SK-N-SH treated with all-trans-retinoic acid at 6 μM for 48 hours (cell line): ENCODE measurements around the gene RNF213.

Experiments
- ATAC-seq: fragments of 200-7000 bp; cut with Tn5 transposase; 3 replicates; pipeline ENCODE4 v1.9.1; 2020; ENCODE audit warnings: mild to moderate bottlenecking, moderate library complexity
- BACH2 ChIP-seq: fragments of 250-450 bp; sonication (Bioruptor Pico); IDR thresholded peaks from 2 replicates; pipeline ENCODE4 v1.9.0; 2021; ENCODE audit warnings: mild to moderate bottlenecking, borderline replicate concordance
- CSDC2 ChIP-seq: fragments of 250-450 bp; sonication (Bioruptor Pico); IDR thresholded peaks from 2 replicates; pipeline ENCODE4 v1.5.0; 2020; ENCODE audit warnings: mild to moderate bottlenecking, moderate library complexity
- ESRRG ChIP-seq: fragments of 250-450 bp; sonication (Bioruptor Pico); IDR thresholded peaks from 2 replicates; pipeline ENCODE4 v1.6.1; 2021; ENCODE audit warnings: mild to moderate bottlenecking
- ISL1 ChIP-seq: fragments of 250-450 bp; sonication (Bioruptor Pico); IDR thresholded peaks from 2 replicates; pipeline ENCODE4 v2.1.2; 2022; ENCODE audit warnings: mild to moderate bottlenecking, moderate library complexity
- OSR1 ChIP-seq: fragments of 250-450 bp; sonication (Bioruptor Pico); IDR thresholded peaks from 2 replicates; pipeline ENCODE4 v1.8.0; 2022; ENCODE audit warnings: moderate library complexity, mild to moderate bottlenecking, inconsistent platforms
- PPARA ChIP-seq: fragments of 250-450 bp; sonication (Bioruptor Pico); IDR thresholded peaks from 2 replicates; pipeline ENCODE4 v1.5.0; 2020; ENCODE audit warnings: mild to moderate bottlenecking, borderline replicate concordance
- RARB ChIP-seq: fragments of 250-450 bp; sonication (Bioruptor Pico); IDR thresholded peaks from 2 replicates; pipeline ENCODE4 v1.8.0; 2021; ENCODE audit warnings: mild to moderate bottlenecking, moderate library complexity
- SNAI2 ChIP-seq: fragments of 250-450 bp; sonication (Bioruptor Pico); IDR thresholded peaks from 2 replicates; pipeline ENCODE4 v1.5.0; 2020; ENCODE audit warnings: mild to moderate bottlenecking, moderate library complexity
- TCF4 ChIP-seq: fragments of 250-450 bp; sonication (Bioruptor Pico); IDR thresholded peaks from 2 replicates; pipeline ENCODE4 v1.8.0; 2021; ENCODE audit warnings: mild to moderate bottlenecking, moderate library complexity, borderline replicate concordance
- TOX ChIP-seq: fragments of 250-450 bp; sonication (Bioruptor Pico); IDR thresholded peaks from 2 replicates; pipeline ENCODE4 v1.8.0; 2021; ENCODE audit warnings: mild to moderate bottlenecking, moderate library complexity, borderline replicate concordance
- ZC3H10 ChIP-seq: fragments of 250-450 bp; sonication (Bioruptor Pico); IDR thresholded peaks from 2 replicates; pipeline ENCODE4 v1.5.1; 2021; ENCODE audit warnings: mild to moderate bottlenecking, moderate library complexity
- ZFP3 ChIP-seq: fragments of 250-450 bp; sonication (Bioruptor Pico); IDR thresholded peaks from 2 replicates; pipeline ENCODE4 v1.5.0; 2020; ENCODE audit warnings: mild to moderate bottlenecking, moderate library complexity
- ZFP30 ChIP-seq: fragments of 450-650 bp; formaldehyde crosslinking; IDR thresholded peaks from 2 replicates; pipeline ENCODE4 v1.5.0; 2022; ENCODE audit warnings: mild to moderate bottlenecking, moderate library complexity
- ZNF565 ChIP-seq: fragments of 450-650 bp; formaldehyde crosslinking; conservative IDR thresholded peaks from 2 replicates; pipeline ENCODE4 v1.5.0; 2020; ENCODE audit warnings: low read depth, mild to moderate bottlenecking, moderate library complexity
- ZNF70 ChIP-seq: fragments of 450-650 bp; formaldehyde crosslinking; IDR thresholded peaks from 2 replicates; pipeline ENCODE4 v1.5.0; 2020; ENCODE audit warnings: mild to moderate bottlenecking, moderate library complexity
- TF ChIP-seq, protein P1 (sequence below): fragments of 250-450 bp; sonication (Bioruptor Pico); IDR thresholded peaks from 2 replicates; pipeline ENCODE4 v1.5.1; 2021; ENCODE audit warnings: mild to moderate bottlenecking, moderate library complexity
- TF ChIP-seq, protein P2 (sequence below): fragments of 250-450 bp; sonication (Bioruptor Pico); IDR thresholded peaks from 2 replicates; pipeline ENCODE4 v1.5.0; 2020; ENCODE audit warnings: mild to moderate bottlenecking, moderate library complexity
- TF ChIP-seq, protein P3 (sequence below): fragments of 250-450 bp; sonication (Bioruptor Pico); IDR thresholded peaks from 2 replicates; pipeline ENCODE4 v1.8.0; 2021; ENCODE audit warnings: low read depth, mild to moderate bottlenecking, moderate library complexity, borderline replicate concordance
- TF ChIP-seq, protein P4 (sequence below): fragments of 250-450 bp; sonication (Bioruptor Pico); IDR thresholded peaks from 2 replicates; pipeline ENCODE4 v1.8.0; 2020; ENCODE audit warnings: mild to moderate bottlenecking, moderate library complexity, borderline replicate concordance
- TF ChIP-seq, protein P5 (sequence below): fragments of 250-450 bp; sonication (Bioruptor Pico); IDR thresholded peaks from 2 replicates; pipeline ENCODE4 v1.5.1; 2020; ENCODE audit warnings: low read depth, mild to moderate bottlenecking, moderate library complexity

RNF213 gene

DNA sequence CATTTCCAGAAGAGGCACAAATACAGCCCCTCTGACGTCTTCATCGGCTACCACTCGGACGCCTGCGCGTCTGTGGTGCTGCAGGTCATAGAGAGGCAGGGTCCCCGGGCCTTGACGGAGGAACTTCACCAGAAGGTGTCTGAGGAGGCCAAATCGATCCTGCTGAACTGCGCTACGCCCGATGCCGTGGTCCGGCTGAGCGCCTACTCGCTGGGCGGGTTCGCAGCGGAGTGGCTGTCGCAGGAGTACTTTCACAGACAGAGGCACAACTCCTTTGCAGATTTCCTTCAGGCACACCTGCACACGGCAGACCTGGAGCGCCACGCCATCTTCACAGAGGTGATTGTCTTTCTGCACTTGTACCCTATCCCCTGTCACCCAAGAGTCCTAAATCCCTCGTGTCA lies 87.3 kb downstream of the RNF213 start:
- ATAC-seq = no peak
- TF ChIP-seq OSR1 (CRISPR knock-in tag) = no peak
- no peak for TF ChIP-seq ZFP3
- TF ChIP-seq ZNF565 (CRISPR knock-in tag) = no peak
- no peak for TF ChIP-seq BACH2
- no peak for TF ChIP-seq ISL1 (CRISPR knock-in tag)
- TF ChIP-seq ZC3H10 (CRISPR knock-in tag) = no peak
- no peak for TF ChIP-seq ZNF70 (CRISPR knock-in tag)
- no peak for TF ChIP-seq RARB (CRISPR knock-in tag)
- TF ChIP-seq, protein P1, sequence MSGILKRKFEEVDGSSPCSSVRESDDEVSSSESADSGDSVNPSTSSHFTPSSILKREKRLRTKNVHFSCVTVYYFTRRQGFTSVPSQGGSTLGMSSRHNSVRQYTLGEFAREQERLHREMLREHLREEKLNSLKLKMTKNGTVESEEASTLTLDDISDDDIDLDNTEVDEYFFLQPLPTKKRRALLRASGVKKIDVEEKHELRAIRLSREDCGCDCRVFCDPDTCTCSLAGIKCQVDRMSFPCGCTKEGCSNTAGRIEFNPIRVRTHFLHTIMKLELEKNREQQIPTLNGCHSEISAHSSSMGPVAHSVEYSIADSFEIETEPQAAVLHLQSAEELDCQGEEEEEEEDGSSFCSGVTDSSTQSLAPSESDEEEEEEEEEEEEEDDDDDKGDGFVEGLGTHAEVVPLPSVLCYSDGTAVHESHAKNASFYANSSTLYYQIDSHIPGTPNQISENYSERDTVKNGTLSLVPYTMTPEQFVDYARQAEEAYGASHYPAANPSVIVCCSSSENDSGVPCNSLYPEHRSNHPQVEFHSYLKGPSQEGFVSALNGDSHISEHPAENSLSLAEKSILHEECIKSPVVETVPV (CRISPR knock-in tag) = no peak
- no peak for TF ChIP-seq TCF4 (CRISPR knock-in tag)
- TF ChIP-seq ESRRG (CRISPR knock-in tag) = no peak
- TF ChIP-seq, protein P2, sequence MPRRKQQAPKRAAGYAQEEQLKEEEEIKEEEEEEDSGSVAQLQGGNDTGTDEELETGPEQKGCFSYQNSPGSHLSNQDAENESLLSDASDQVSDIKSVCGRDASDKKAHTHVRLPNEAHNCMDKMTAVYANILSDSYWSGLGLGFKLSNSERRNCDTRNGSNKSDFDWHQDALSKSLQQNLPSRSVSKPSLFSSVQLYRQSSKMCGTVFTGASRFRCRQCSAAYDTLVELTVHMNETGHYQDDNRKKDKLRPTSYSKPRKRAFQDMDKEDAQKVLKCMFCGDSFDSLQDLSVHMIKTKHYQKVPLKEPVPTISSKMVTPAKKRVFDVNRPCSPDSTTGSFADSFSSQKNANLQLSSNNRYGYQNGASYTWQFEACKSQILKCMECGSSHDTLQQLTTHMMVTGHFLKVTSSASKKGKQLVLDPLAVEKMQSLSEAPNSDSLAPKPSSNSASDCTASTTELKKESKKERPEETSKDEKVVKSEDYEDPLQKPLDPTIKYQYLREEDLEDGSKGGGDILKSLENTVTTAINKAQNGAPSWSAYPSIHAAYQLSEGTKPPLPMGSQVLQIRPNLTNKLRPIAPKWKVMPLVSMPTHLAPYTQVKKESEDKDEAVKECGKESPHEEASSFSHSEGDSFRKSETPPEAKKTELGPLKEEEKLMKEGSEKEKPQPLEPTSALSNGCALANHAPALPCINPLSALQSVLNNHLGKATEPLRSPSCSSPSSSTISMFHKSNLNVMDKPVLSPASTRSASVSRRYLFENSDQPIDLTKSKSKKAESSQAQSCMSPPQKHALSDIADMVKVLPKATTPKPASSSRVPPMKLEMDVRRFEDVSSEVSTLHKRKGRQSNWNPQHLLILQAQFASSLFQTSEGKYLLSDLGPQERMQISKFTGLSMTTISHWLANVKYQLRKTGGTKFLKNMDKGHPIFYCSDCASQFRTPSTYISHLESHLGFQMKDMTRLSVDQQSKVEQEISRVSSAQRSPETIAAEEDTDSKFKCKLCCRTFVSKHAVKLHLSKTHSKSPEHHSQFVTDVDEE = no peak
- TF ChIP-seq, protein P3, sequence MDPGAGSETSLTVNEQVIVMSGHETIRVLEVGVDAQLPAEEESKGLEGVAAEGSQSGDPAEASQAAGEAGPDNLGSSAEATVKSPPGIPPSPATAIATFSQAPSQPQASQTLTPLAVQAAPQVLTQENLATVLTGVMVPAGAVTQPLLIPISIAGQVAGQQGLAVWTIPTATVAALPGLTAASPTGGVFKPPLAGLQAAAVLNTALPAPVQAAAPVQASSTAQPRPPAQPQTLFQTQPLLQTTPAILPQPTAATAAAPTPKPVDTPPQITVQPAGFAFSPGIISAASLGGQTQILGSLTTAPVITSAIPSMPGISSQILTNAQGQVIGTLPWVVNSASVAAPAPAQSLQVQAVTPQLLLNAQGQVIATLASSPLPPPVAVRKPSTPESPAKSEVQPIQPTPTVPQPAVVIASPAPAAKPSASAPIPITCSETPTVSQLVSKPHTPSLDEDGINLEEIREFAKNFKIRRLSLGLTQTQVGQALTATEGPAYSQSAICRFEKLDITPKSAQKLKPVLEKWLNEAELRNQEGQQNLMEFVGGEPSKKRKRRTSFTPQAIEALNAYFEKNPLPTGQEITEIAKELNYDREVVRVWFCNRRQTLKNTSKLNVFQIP (CRISPR knock-in tag) = no peak
- no peak for TF ChIP-seq ZFP30 (CRISPR knock-in tag)
- TF ChIP-seq TOX (CRISPR knock-in tag) = no peak
- TF ChIP-seq CSDC2 = no peak
- TF ChIP-seq, protein P4, sequence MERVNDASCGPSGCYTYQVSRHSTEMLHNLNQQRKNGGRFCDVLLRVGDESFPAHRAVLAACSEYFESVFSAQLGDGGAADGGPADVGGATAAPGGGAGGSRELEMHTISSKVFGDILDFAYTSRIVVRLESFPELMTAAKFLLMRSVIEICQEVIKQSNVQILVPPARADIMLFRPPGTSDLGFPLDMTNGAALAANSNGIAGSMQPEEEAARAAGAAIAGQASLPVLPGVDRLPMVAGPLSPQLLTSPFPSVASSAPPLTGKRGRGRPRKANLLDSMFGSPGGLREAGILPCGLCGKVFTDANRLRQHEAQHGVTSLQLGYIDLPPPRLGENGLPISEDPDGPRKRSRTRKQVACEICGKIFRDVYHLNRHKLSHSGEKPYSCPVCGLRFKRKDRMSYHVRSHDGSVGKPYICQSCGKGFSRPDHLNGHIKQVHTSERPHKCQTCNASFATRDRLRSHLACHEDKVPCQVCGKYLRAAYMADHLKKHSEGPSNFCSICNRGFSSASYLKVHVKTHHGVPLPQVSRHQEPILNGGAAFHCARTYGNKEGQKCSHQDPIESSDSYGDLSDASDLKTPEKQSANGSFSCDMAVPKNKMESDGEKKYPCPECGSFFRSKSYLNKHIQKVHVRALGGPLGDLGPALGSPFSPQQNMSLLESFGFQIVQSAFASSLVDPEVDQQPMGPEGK = no peak

DNA sequence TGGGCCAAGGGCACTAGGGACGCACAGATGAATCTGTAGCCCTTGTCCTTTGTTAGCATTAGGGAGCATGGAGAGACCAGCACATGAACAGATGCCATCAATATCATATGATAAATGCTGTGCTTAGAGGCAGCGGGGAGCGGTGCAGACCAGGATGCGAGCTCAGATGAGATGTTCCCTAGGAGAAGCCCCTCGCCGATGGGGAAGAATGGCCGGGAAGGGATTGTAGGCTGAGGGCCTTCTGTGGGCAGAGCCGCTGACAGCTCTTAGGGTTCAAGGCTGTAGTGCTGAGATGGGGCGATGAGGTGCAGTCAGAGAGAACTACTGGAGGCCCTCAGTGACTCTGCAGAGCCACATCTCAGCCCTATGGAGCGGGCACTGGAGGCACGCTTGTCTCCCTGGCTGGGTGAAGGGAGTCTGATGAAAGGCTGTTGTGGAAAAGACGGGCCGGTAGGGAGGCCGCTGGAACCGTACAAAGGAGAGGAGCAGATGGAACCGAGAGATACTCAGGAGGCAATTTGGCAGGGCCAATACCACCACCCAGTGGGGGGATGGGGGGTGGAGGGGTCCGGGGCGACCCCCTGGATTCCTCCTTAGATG lies 88.0 kb downstream of the RNF213 start:
- ATAC-seq = no peak
- TF ChIP-seq CSDC2 (no peak), RARB (CRISPR knock-in tag) (no peak), ZC3H10 (CRISPR knock-in tag) (no peak), ISL1 (CRISPR knock-in tag) (no peak), ZNF70 (CRISPR knock-in tag) (no peak), ZNF565 (CRISPR knock-in tag) (no peak), PPARA (CRISPR knock-in tag) (no peak), ZFP30 (CRISPR knock-in tag) (no peak), ESRRG (CRISPR knock-in tag) (no peak), SNAI2 (no peak), TOX (CRISPR knock-in tag) (no peak), OSR1 (CRISPR knock-in tag) (no peak)
- TF ChIP-seq, protein P2 = no peak
- TF ChIP-seq, protein P5, sequence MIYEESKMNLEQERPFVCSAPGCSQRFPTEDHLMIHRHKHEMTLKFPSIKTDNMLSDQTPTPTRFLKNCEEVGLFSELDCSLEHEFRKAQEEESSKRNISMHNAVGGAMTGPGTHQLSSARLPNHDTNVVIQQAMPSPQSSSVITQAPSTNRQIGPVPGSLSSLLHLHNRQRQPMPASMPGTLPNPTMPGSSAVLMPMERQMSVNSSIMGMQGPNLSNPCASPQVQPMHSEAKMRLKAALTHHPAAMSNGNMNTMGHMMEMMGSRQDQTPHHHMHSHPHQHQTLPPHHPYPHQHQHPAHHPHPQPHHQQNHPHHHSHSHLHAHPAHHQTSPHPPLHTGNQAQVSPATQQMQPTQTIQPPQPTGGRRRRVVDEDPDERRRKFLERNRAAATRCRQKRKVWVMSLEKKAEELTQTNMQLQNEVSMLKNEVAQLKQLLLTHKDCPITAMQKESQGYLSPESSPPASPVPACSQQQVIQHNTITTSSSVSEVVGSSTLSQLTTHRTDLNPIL (CRISPR knock-in tag) = no peak
- TF ChIP-seq, protein P3 (CRISPR knock-in tag) = no peak
- TF ChIP-seq, protein P4 = no peak
- TF ChIP-seq, protein P1 (CRISPR knock-in tag) = no peak
